NB4 (cell line): Measurements from ENCODE around the gene DGKI.

Source experiments
- CTCF ChIP-seq: IDR thresholded peaks from one replicate; pipeline ENCODE4 v1.5.1; 2012; ENCODE audit warnings: low read depth, low read length
- POLR2A ChIP-seq: IDR thresholded peaks from 2 replicates; pipeline ENCODE4 v1.6.1; 2011; ENCODE audit warnings: mild to moderate bottlenecking; ENCODE audit not compliant: insufficient read length; ENCODE audit errors: extremely low read depth

GRCh38 chr7:137871170-137871915 is 24.6 kb upstream of the DGKI start:
- TF ChIP-seq CTCF (no peak), POLR2A (no peak)
